Measurements from ENCODE around the gene SLC1A7.

DNA sequence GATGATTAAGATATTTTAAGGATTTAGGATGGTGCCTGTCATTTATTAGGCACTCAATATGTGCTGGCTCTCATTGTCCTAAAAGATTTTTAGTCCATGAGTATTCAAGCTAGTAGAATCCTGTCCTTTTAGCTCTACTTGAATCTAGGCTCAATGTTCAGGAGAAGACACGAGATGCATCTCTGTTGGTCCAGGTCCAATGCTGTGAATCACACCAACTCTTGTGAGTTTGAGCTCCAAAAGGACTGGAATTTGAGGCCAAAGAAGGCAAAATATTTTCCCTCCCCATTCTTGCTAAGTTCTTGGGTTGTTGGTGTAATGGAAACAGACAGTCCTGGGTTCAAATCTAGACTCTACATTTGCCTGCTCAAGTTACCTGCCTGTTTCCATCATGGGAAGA, 81.9 kb downstream of the SLC1A7 start:
- TF ChIP-seq, protein P1, sequence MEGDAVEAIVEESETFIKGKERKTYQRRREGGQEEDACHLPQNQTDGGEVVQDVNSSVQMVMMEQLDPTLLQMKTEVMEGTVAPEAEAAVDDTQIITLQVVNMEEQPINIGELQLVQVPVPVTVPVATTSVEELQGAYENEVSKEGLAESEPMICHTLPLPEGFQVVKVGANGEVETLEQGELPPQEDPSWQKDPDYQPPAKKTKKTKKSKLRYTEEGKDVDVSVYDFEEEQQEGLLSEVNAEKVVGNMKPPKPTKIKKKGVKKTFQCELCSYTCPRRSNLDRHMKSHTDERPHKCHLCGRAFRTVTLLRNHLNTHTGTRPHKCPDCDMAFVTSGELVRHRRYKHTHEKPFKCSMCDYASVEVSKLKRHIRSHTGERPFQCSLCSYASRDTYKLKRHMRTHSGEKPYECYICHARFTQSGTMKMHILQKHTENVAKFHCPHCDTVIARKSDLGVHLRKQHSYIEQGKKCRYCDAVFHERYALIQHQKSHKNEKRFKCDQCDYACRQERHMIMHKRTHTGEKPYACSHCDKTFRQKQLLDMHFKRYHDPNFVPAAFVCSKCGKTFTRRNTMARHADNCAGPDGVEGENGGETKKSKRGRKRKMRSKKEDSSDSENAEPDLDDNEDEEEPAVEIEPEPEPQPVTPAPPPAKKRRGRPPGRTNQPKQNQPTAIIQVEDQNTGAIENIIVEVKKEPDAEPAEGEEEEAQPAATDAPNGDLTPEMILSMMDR (IDR thresholded peaks at IDR 0.05; ENCODE audit: poor library complexity): no peak
- TF ChIP-seq EZH2 (IDR thresholded peaks at IDR 0.05; ENCODE audit: borderline replicate concordance) (no peak), EZH2phosphoT487 (IDR thresholded peaks at IDR 0.05; ENCODE audit: low read depth, severe bottlenecking, unreplicated experiment) (no peak)
